Airway epithelial cell (primary cell): ENCODE measurements around the gene ZNF275. TPM values are rescaled to one million over a fixed set of nuclear protein-coding genes. Genes with fewer than 3 reads are reported as not detected.

Experiments used
- total RNA-seq: library from RNA; depleted of rRNA; stranded (reverse); fragments of >200 nt; gene quantifications from 2 replicates; pipeline ENCODE4 v1.2.3, GENCODE V29; 2015

The ZNF275 gene
- total RNA-seq: 4.4 and 6.6 TPM in 2 replicates

DNA sequence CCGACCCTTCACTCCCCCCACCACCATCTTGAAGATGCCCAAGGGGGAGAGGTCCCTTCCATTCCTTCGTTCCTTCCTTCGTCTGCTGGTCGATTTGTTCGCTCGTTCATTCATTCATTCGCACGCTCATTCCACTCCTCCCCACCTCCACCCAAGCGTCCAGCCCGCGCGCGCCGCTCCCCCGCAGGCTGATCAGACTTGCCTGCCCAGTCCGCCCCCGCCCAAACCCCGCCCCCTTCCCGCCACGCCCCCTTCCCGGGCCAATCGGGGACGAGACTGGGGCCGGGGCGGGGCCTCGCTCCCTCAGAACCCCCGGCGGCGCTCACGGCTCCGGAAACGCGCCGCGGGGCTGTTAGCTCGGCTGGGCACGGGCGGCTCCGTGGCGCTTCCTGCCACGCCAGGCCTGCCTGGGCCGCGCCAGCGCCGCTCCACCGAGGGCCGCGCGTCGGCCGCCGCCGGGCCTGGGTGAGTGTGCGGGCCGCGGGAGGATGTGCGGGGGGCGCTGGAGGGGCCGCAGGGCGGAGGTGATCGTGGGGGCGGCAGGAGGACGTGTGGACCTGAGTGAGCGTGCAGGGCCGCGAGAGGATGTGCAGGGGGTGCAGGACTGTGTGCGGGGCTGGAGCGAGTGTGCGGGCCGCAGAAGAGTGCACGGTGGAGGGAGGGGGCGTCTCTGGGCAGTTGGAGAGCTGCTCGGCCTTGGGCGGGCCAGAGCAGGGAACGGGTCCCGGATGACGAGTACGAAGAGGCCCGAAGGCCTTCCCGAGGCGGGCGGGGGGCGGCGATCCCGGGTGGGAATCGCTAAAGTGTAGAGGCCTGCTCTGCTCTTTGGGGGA lies at the start of gene ZNF275:
ZNF275 (plus strand) TSS at position 333 of the 833 bp plus-strand sequence. CDS start 2,527 bp downstream, outside the sequence.

DNA sequence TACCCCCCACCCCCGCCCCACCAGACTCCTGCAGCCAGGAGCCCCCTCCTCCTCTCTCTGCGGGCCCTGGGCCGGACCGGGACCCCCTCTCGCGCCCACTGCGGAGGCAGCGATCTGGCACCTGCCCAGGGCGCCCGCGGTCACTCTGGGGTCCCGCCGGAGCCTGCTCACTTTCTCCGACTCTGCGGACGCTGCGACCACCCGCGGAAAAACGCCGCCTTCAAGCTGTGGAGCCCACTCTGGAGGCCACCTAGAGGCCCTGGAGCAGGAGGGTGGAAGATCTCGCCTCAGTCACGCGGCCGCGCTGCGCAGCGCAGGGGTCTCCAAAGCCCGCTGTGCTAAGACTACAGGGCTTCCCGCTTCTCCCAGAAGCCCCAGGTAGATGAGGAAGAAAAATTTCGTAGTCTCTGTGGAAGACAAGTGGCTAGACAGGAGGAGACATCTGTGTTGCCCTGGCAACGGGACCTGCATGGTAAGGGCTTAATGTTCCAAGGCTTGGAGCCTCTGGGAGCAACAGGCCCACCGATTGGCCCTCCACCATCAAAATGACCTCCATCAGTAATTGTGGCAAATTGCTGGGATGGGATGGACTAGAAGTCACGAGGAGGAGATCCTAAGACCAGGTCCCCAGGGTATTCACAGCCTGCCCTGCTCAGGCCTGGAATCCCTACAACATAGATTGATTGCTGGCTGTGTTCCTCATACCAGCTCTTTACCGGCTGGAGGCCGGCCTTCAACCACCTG lies 12.4 kb upstream of the ZNF275 start, which contains the start of gene PNMA6F:
PNMA6F (minus strand) TSS at position 387 of the 744 bp plus-strand sequence. CDS start 1,093 bp downstream, outside the sequence.

GRCh38 chrX:153401133-153401764 lies 67.3 kb downstream of the ZNF275 start, which contains the start of gene PNMA6E:
Gene PNMA6E (minus strand): TSS chrX:153401350. CDS start chrX:153398849, 2,501 bp downstream.

Other genes with a start within 250 kb of the ZNF275 start
- gene MAGEA1, start 154.9 kb upstream of the ZNF275 start, total RNA-seq: not detected in 2 replicates
- not detected in 2 replicates for gene PNMA6F, start 12.4 kb upstream of the ZNF275 start, total RNA-seq
- gene PNMA6E, start 67.2 kb downstream of the ZNF275 start, total RNA-seq: not detected in 2 replicates
- 0.05 and 0.21 TPM in 2 replicates for gene ZFP92, start 77.3 kb downstream of the ZNF275 start, total RNA-seq
- gene TREX2, start 111.9 kb downstream of the ZNF275 start, total RNA-seq: 0.33 and 1.4 TPM in 2 replicates
- gene HAUS7, start 136.4 kb downstream of the ZNF275 start, total RNA-seq: 22.4 and 43.3 TPM in 2 replicates
- 0.56 TPM in 1 of 2 replicates, not detected in the other for gene BGN, start 160.8 kb downstream of the ZNF275 start, total RNA-seq
- not detected in 2 replicates for gene ATP2B3, start 183.5 kb downstream of the ZNF275 start, total RNA-seq